IMR-90 (cell line): Measurements from ENCODE around the gene SLC38A11.

Source experiments
- CEBPB ChIP-seq: IDR thresholded peaks from 2 replicates; pipeline ENCODE4 v1.6.1; 2012; ENCODE audit warnings: low read depth, low read length, improper control_type of control experiment
- CTCF ChIP-seq: conservative IDR thresholded peaks from 2 replicates; pipeline ENCODE4 v1.5.1; 2012; ENCODE audit warnings: mild to moderate bottlenecking, low read depth, low read length, improper control_type of control experiment
- MAFK ChIP-seq: IDR thresholded peaks from 2 replicates; pipeline ENCODE4 v1.6.1; 2012; ENCODE audit warnings: low read depth, low read length, improper control_type of control experiment
- MAZ ChIP-seq: IDR thresholded peaks from 2 replicates; pipeline ENCODE4 v1.6.1; 2012; ENCODE audit warnings: low read depth, mild to moderate bottlenecking, low read length, improper control_type of control experiment, moderate library complexity, borderline replicate concordance
- MXI1 ChIP-seq: IDR thresholded peaks from 2 replicates; pipeline ENCODE4 v1.6.1; 2012; ENCODE audit warnings: low read depth, mild to moderate bottlenecking, low read length, moderate library complexity, borderline replicate concordance
- NFE2L2 ChIP-seq: fragments of 150-350 bp; IDR thresholded peaks from 2 replicates; pipeline ENCODE4 v1.6.1; 2016; ENCODE audit warnings: low read depth, mild to moderate bottlenecking, low read length
- POLR2A ChIP-seq: IDR thresholded peaks from 2 replicates; pipeline ENCODE4 v1.6.1; 2012; ENCODE audit warnings: mild to moderate bottlenecking, low read depth, low read length
- SMC3 ChIP-seq: fragments of 150-350 bp; IDR thresholded peaks from 2 replicates; pipeline ENCODE4 v1.6.1; 2016; ENCODE audit warnings: low read depth, mild to moderate bottlenecking, antibody characterized with exemption, low read length, moderate library complexity
- USF2 ChIP-seq: fragments of 150-350 bp; IDR thresholded peaks from 2 replicates; pipeline ENCODE4 v1.6.1; 2017; ENCODE audit warnings: mild to moderate bottlenecking, antibody characterized with exemption, low read length, low read depth

DNA sequence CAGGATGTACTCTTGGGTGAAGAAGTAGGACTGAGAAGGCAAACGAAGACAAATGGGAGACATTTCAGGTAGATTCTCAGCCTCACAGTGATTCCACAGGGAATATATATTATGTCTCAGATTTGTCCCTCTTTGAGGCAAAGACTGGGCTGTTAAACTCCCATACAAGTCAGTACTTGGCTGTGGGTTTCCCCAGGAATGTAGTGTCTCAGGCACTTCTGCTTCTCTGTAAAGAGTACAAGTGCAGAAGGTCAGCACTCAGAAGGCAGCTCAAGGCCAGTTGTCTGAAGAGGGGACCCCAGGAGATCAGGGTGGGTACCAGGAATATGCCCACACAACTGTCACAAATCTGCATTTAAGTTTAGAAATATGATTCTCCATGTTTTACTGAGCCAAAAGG is 73.8 kb downstream of the SLC38A11 start:
- TF ChIP-seq CTCF: no peak
- TF ChIP-seq POLR2A: no peak
- no peak for TF ChIP-seq CEBPB
- TF ChIP-seq MAFK: no peak
- no peak for TF ChIP-seq MAZ
- no peak for TF ChIP-seq SMC3
- no peak for TF ChIP-seq USF2
- no peak for TF ChIP-seq MXI1
- TF ChIP-seq NFE2L2: no peak
